ENCODE data around the gene HERC2.

DNA sequence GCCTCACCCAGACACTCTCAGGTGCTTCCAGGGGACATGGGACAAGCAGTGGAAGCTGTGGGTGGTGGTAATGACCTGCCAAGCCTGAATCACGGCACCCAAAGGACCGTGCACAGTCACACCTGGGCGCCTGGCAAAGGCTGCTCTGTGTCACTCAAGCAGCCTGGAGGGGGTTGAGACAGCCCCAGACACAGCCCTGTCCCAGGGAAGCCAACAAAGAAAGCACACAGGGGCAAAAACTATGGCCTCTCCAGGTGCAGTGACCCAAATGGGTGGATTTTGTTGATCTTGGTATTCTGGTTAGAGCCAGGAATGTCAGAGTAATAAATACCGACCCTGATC, 207.9 kb downstream of the HERC2 start:
- TF ChIP-seq SUZ12 (IDR thresholded peaks at IDR 0.05; ENCODE audit: extremely low read depth, insufficient read depth, insufficient read length) (no peak), YY1 (IDR thresholded peaks at IDR 0.05; ENCODE audit: insufficient read depth, insufficient read length) (no peak)
